C4-2B (cell line): ENCODE results near the gene CLCN3.

ENCODE experiments used
- CTCF ChIP-seq: fragments of 450-650 bp; conservative IDR thresholded peaks from 2 replicates; pipeline ENCODE4 v1.5.1; 2017; ENCODE audit warnings: mild to moderate bottlenecking
- ZFX ChIP-seq: fragments of 450-650 bp; IDR thresholded peaks from 2 replicates; pipeline ENCODE4 v1.6.1; 2017

GRCh38 chr4:169620880-169621248 lies 486 bp downstream of the CLCN3 start:
- TF ChIP-seq CTCF (no peak), ZFX (no peak)
